CD4-positive, alpha-beta T cell treated with Interferon alpha-2 for 1 hour (primary cell): Measurements from ENCODE around the gene IGFBPL1.
A peak's percentile ranks its signal among the peaks of the same experiment; 100 is the strongest.
"Not testable (repeated sequence)": the region's sequence is repeated elsewhere in the genome, so short reads cannot be mapped to it uniquely, and the experiment has no call there.

Experiments used
- DNase-seq, 2 donors: peaks; one replicate each; pipeline ENCODE4 v3.0.0-alpha.2; 2020 to 2022

Gene IGFBPL1, protein sequence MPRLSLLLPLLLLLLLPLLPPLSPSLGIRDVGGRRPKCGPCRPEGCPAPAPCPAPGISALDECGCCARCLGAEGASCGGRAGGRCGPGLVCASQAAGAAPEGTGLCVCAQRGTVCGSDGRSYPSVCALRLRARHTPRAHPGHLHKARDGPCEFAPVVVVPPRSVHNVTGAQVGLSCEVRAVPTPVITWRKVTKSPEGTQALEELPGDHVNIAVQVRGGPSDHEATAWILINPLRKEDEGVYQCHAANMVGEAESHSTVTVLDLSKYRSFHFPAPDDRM

DNA sequence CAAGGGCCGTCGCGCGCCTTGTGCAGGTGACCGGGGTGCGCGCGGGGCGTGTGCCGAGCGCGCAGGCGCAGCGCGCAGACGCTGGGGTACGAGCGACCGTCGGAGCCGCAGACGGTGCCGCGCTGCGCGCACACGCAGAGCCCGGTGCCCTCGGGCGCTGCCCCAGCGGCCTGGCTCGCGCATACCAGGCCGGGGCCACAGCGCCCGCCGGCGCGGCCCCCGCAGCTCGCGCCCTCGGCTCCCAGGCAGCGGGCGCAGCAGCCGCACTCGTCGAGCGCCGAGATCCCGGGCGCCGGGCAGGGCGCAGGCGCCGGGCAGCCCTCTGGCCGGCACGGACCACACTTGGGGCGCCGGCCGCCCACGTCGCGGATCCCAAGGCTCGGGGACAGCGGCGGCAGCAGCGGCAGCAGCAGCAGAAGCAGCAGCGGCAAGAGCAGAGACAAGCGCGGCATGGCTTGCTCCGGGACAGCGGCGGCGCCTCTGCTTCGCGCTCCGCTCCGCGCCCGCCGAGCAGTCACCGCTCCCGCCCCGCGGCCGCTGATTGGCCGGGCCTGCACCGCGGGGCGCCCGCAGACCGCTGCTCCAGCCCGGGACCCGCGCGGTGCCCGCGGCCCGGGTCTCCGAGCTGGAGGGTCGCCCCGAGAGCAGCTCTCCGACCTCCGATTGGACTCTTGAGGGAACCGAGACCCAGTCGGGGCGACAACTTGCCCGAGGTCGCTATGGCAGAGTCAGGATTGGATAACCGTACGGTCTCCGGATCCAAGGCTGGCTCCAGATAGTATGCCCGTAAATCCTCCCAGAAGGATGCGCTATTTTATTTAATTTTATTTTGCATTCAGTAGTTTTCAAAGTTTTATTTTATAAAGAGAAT lies at the start of gene IGFBPL1:
Gene IGFBPL1 (minus strand): TSS at position 482 of the 871 bp plus-strand sequence. CDS start 30 bp downstream, at position 452.
- DNase-seq: no peak

DNA sequence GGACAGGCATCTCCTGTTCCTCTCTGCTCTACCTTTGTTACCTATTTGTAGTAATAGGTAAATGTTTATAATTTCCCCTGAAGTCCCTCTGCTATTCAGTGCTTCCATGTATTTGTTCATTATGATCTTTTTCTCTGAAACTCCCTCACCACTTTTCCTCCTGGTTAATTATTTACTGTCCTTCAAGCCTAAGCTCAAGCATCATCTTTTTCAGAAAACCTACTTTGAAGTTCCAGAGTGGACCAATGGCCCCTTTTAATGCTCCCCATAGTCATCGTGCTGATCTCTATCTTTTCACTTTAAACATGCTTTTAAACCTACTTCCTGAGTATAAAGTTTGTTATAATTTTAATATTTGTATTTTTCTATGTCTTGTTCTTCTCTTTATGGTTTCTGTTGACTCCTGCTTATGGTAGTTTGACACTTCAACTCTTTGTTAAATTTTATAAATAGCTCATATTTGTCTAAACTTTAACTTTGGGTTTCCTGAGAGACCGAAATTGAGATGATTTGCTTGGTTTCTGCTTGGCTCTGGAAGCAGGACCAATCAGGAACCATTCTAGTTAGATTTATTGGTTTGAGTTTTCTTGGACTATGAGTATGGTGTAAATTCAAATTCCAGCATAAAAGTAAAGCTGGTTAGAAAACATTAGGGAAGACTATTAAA lies 48.5 kb upstream of the IGFBPL1 start:
- not testable (repeated sequence) for DNase-seq

DNA sequence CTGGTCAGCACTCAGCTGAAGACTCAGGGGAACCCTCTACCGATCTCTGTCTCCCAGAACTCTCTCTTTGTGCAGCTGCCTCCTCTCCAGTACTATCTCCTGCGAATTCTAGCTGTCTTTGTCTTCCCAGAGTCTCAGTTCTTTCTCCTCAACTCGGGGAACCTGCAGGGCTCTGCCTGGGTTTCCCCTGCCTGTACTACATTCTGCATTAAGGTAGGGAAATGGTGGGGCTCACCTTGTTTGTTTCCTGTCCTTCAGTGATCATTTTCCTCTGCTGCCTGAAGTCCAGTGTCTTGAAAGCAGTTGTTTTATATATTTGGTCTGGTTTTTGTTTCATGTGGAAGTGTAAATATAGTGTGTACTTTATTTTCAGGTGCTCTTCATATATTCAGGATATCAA lies 43.1 kb upstream of the IGFBPL1 start:
- DNase-seq: no peak

DNA sequence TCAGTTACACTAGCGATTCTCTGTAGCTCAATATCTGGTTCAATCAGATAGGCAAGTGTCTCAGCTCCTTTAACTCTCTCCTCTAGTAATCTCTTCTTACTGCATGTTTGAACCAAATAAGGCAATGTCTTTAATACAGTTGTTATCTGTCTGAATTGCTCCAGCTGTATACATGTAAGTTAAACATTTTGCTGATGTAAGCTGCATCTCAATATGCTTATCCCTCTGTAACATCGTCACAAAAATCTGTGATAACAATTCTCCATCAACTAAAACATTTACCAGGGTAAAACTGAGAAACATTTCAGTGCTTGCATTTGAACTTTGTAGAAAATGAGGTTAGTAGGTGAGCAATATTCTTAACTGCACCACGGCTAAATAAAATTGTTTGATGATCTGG lies 29.6 kb upstream of the IGFBPL1 start:
- no peak for DNase-seq

DNA sequence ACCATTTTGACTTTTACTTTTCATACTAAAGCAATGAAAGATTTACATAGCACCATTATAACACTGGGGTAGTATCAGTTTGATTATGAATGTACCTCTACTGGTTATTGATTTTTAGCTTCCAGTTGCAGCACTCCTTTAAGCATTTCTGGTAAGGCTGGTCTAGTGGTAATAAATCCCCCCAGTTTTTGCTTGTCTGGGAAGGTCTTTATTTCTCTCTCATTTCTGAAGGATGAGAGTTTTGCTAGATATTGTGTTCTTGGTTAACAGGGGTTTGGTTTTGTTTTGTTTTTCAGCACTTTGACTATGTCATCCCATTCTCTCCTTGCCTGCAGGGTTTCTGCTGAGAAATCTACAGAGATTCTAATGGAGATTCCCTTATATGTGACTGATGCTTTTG lies 26.9 kb upstream of the IGFBPL1 start:
- no peak for DNase-seq

DNA sequence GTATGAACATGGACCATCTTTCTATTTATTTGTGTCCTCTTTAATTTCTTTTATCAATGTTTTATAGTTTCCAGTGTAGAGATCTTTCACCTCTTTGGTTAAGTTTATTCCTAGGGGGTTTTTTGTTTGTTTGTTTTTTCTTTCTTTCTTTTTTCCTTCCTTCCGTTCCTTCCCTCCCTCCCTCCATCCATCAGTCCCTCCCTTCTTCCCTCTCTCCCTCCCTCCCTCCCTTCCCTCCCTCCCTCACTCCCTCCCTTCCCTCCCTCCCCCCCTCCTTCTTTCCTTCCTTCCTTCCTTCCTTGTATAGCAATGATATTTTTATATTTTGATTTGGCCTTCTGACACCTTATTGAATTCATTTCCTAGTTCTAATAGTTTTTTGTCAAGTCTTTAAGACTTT lies 23.4 kb upstream of the IGFBPL1 start:
- DNase-seq: no peak

DNA sequence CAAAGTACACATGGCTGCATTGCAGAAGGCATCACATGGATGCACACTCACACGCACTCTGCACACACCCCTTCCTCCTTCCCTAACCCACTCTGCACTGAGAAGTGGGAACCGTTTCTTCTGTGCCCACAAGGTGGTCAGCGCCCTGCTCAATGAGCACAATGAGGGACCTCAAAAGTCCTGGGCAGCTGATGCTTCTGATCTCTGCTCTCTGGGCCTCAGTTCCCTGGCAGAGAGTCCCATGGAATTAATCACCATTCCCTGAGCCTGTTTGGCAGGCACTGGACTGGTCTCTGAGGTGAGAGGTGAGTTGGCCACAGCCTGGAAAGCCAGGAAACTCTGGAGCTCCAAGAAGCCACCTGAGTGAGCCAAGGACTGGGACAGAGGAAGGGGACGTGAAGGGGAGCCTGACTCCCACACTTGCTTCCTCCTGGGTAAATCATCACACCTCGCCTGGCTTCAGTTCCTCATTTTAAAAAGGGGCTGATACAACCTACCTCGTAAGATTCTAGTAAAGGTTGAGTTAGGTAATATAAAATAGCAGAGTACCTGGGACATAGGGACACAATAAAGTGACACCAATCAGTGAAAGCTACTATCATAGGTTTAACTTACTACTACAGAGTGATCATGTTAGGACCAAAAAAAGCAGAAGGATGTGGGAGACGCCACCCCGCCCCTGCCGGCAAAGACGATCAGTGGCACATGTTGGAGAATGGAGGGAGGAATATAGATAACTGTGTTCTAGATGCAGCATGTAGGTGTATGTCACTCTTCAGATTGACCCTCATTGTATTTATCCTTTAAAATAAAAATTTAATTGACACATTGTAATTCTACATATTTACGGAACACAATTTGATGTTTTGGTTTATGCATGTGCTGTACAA lies 21.1 kb upstream of the IGFBPL1 start:
- DNase-seq: no peak

DNA sequence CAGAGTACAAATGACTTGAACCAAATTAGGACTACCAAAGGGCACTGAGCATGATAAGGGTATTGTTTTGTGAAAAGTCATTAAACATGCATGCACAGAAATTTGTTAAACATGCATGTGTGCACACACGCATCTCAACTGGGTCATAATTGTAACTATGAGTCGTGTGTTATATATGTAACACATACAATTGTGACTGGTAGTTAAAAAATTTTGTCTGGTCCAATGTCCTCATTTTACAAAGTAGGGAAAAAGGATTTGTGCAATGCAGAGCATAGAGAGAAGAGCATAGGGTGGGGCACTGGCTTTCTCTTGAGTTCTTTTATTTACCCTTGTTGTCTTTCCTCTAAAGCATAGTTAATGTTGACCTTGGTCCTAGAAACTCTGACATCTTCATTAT lies 19.3 kb upstream of the IGFBPL1 start:
- no peak for DNase-seq

DNA sequence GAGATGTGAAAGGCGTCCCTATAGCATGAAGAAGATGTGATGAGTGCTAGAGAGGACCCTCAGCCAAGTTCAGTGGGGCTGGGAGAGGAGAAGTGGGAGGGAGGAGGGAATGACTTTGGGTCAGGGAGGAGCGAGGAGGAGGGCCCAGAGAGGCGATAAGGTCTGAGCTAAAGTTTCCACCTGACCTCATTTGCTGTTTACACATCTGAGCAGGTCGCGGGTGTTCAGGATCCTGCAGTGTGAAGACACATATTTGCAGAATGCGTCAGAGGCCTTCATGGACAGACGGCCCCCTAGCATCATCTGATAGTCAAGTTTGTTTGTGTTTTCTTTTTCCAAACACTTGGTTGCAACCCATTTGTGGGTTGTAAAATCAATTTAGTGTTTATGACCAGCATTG lies 18.9 kb upstream of the IGFBPL1 start:
- DNase-seq: no peak

DNA sequence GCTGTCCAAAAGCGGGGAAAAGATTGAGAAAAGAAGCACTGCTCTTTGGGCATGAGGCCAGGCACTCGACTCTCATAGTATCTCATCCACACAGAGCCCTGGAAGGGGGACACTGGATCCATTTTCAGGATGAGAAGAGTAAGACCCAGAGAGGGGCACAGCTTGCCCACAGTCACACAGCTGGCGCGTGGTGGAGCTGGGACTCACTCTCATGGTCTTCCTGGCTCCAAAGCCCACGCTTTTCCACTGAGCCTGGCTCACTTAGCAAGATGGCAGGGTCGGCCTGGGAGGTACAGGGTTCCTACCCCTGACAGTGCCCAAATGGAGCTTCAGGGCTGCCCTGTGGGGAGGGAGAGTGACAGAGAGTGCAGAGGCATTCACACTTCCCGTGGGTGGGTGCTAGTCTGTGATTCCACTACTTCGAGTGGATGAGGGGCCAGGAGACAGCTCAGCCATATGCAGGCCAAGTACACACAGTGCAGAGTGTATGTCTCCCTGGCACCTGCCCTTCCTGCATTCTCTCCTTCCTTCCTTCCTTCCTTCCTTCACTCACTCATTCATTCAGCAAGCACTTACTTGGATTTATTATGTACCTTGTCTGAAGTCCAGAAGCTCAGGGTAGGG lies 18.3 kb upstream of the IGFBPL1 start:
- no peak for DNase-seq

DNA sequence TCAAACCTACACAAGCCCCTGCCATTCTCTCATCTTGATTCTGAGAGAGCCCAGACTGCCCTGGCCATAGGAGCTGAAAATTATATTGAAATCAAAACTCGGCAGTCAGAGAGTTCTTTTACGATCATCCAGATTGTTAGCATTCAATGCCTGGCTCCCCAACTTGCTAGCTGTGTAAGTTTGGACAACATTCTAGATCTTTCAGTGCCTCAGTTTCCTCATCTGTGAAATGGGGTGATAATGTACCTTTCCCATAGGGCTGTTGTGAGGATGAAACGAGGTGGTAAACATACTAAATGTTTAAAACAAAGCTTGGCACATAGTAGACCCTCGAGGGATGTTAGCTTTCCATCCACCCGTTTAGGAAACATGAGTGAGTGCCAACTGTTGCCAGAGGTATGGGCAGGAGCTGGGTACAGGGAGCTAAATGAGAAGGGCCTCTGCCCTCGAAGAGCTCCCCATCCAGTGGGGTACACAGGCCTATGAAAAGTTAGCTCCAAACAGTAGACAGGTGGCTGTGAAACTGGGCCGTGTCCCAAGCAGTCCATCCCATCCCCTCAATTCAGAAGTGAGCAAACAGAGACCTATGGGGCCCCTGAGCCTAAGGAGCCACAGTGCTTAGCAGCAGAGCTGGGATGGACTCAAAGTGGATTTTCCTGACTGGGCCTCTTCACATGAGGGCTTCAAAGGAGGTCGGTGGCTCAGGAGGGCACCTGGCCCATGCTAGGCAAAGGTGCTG lies 17.3 kb upstream of the IGFBPL1 start:
- DNase-seq: no peak

DNA sequence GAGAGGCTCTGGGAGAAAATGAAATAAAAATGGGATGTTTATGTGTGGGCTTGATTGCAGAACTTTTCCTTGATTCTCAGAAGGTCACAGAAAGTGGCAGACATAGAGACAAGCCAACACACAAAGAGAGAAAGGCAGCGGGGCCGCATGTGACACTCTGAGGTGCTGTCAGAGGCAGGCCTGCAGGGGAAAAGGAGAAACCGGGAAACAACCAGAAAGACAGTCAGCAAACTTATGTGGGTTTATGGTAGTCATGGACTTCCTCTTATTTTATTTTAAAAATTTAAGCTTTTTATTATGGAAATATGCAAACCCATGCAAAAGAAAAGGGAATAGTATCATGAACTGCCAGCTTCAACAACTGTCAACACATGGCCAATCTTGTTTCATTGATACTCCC lies 16.3 kb upstream of the IGFBPL1 start:
- no peak for DNase-seq

DNA sequence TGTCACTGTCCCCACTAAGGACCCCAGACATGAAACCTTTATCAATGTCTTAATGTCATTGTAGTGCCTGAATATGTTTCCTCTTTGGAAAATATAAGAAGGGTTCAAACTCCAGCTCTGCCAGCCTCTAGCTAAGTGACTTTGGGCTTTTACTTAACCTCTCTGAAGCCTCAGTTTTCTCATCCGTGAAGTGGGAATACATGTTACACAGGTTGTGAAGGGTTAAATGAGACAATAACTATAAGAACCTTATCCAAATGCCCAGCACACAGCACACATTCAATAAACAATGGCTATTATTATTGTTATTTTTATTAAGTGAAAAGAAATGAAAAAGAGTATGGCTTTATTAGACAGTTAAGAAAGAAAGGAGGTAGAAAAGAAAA lies 15.7 kb upstream of the IGFBPL1 start:
- no peak for DNase-seq

DNA sequence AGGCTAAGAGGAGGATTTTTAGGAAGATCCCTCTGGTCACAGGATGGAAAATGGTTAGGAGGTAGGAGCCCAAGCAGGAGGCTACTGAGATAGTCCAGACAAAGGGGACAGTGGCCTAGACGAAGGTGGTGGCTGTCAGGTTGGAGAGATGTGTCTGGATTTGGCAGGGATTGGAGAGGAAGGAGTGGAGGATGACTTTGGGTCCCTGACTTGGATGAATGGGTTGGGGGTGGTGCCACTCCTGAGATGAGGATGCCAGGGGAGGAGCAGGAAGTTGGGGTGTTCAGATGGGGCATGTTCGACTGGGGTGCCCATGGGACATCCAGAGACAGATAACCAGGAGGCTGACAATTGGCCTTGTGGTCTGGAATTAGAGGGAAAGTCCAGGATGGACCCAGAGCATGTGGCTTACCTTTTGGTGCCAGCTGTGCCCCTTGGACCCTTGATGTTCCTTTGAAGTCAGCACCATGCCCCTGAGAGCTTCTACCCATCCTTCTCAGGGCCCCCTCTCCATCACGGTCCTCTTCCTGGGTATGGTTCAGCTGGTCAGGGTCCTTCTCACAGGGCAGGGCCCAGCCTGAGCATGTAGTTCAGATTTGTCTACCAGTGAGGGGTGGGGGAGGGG lies 15.1 kb upstream of the IGFBPL1 start:
- no peak for DNase-seq

DNA sequence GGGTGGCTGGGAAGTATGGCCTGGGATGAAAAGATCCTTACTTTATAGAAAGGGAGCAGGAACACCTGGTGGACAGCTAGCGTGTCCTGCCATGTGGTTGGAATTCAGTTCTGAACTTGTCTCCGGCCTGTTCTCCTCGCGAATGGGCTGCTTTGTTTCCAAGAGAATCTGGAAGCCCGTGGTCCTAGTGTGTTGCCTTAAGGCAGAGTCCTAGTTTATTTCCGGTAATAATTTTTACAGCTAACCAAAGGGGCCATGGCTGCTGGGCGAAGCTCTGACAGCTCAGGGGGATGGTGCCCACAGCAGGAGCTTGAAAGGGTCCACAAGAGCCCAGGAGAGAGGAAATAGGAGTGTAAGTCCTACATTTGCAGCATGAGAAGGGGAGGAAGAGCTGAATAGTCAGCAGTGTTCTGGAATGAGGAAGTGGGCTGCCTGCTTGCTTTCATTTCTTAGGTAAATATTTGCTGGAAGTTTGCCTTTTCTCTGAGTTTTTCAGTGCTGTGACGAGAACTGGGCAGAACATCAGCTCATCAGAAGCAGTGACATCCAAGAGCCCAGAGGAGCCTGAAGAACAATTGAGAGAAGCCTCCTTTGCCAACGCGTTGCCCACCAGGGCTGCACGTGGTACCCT lies 13.1 kb upstream of the IGFBPL1 start:
- no peak for DNase-seq

DNA sequence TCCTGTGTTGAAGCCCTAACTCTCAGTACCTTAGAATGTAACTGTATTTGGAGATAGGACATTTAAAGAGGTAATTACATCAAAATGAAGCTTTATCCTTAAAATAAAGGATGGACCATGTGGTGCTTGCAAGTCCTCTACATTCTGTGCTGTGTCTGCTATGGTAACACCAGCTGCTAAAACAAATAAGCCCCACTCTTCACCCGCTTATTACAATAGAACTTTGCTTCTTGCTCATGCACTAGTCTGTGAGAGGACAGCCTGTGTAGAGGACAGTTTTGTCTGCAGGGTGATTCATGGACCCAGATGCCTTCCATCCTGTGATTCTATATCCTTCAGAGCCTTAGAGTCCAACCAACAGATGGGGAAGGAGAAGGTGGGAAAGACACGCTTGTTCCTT lies 12.5 kb upstream of the IGFBPL1 start:
- no peak for DNase-seq

DNA sequence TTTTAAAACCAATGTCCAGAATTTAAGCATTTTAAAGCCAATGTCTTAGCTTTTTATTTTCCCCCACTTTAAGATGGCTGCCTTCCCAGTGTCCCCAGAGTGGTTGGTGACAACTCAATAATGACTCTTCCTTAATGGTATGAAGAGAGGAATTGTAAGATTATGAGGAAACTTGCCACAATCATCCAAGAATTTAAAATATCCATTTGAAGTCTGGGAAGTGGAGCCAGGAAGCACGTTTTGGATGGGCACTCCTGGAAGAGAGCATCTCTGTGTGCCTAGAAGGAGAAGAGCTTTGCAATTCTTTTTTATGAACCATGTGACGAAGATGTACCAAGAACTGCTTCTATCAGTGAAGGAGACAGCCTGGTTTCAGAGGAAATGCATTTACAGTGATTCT lies 11.3 kb upstream of the IGFBPL1 start:
- no peak for DNase-seq

DNA sequence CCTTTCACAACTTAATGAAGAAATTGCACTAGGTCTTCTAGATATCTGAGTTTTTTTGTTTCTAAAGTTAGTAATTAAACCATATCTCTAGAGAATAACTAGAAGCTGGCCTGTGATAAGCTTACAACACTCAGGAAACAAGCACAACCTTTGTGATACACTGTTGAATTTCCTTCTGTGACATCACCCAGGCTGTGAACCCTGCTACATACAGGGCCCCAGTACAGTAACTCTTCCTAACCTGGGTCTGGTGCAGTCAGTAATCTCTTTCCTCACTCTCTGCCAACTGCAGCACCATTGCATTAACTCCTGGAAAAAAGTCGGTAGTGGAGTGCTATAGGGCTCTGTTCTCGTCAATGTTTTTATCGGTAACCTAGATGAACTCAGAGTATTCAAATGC lies 10.6 kb upstream of the IGFBPL1 start:
- no peak for DNase-seq

DNA sequence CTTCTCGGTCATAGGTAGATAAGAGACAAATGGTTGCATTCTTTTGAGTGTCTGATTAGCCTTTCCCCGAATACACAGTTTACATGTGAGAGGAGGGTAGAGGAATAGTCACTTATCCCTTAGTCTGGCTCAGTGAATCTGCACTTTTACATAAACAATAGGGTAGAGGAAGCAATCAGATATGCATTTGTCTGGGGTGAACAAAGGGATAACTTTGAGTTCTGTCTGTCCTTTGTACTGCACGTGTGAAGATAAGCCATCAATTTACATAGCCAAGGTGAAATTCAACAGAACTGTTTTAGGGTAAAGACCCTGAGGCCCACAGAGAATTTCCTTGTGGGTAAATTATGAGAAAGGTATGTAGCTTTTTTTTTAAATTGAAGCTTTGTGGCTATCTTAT lies 10.1 kb upstream of the IGFBPL1 start:
- DNase-seq: no peak

DNA sequence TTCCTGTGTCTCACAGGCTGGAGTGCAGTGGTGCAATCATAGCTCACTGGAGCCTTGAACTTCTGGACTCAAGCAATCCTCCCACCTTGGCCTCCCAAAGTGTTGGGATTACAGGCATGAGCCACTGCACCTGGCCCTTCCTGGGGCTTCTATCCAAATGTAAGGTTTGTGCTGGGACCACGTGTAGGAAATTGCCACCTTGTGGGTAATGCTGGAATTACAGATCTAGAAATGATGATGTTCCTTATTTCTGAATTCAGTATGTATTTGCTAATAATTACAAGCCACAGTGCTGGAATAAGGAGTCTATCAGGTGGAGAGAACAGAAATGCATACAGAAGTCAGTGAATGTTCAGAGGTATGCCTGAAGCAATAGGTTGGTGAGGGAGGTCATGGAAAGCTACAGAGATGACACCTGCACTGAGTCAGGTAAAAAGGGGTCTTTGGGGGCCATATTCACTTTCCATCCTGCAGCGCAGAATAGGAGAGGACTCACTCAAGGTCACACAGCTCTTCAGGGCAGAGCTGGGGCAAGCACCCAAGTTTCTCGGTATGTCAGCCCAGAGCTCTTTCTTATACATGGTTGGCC lies 8.8 kb upstream of the IGFBPL1 start:
- peak in 1 of 2 donors; percentile 40 for DNase-seq
